ENCODE results near the gene GSK3A. TPM values are rescaled to one million over a fixed set of nuclear protein-coding genes. Genes with fewer than 3 reads are reported as not detected.

Gene GSK3A
- total RNA-seq, 1 donor from 2014 or later = 52.3 TPM

DNA sequence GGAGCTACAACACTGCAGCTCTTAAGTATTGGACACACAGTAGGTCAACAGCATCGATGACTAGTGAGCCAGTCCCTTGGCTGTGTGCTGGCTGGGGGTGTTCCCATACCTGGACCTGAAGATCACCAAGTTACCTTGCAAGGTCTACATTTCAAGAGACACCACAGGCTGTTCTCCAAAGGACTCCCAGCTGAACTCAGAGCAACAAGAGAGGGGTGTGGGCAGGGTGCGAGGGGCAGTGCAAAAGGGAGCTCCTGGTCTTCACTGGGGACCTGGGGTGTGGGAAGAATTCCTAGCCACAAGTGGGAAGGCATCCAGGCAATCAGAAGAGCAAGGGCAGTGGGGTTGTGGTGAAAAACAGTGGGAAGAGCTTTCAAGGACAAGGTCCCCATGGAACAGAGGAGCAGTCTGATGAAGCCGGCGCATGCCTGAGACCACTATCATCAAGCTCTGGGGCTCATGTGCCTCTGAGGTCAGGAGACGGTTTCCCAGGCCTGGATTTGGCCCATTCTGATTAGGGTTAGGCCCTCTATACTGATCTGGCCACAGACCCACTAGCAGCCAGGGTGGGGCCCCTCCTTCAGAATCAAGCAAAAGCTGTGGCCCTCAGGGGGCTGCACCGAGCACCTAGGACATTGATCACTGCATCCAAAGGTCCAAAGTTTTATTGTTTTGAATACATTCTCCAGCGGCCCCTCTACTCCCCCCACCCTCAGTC lies 4.7 kb upstream of the GSK3A start:
- Mint-ChIP-seq H3K27me3 (ENCODE audit: unreplicated experiment) (no peaks in the 10 kb centered on the region), H3K9me3 (ENCODE audit: unreplicated experiment) (no peaks in the 10 kb centered on the region), H3K4me1 (ENCODE audit: unreplicated experiment) (peaks cover 57% of the 10 kb centered on the region), H3K27ac (ENCODE audit: unreplicated experiment) (peak overlapping the region; percentile 98), H3K4me3 (ENCODE audit: unreplicated experiment) (no peak overlapping the region), H3K36me3 (ENCODE audit: unreplicated experiment) (peaks cover 2% of the 10 kb centered on the region)
- TF ChIP-seq CTCF (IDR thresholded peaks at IDR 0.05) = no peak
- DNase-seq (ENCODE audit: extremely low spot score, unreplicated experiment) = no peak

- peak; percentile 92 for DNase-seq (ENCODE audit: extremely low spot score, unreplicated experiment)
- Mint-ChIP-seq H3K9me3 (ENCODE audit: unreplicated experiment) (no peaks in the 10 kb centered on the region), H3K27me3 (ENCODE audit: unreplicated experiment) (no peaks in the 10 kb centered on the region), H3K36me3 (ENCODE audit: unreplicated experiment) (peaks cover 2% of the 10 kb centered on the region), H3K4me3 (ENCODE audit: unreplicated experiment) (no peak overlapping the region), H3K27ac (ENCODE audit: unreplicated experiment) (peak overlapping the region; percentile 98), H3K4me1 (ENCODE audit: unreplicated experiment) (peaks cover 54% of the 10 kb centered on the region)
- TF ChIP-seq CTCF (IDR thresholded peaks at IDR 0.05) = peak; percentile 77
Observed at GRCh38 chr19:42246143-42246921, 3.9 kb upstream of the GSK3A start.

DNA sequence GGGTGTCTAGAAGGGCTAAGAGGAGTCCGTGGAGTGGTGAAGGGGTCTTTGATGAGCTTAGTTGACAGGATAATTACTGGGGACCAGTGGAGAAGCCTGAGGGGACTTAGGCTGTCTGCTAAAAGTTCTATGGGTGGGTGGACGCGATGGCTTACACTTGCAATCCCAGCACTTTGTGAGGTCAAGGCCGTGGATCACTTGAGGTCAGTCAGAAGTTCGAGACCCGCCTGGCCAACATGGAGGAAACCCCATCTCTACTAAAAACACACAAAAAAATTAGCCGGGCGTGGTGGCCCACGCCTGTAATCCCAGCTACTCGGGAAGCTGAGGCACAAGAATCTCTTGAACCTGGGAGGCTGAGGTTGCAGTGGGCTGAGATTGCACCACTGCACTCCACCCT lies 2.8 kb upstream of the GSK3A start:
- Mint-ChIP-seq H3K4me3 (ENCODE audit: unreplicated experiment) (peak overlapping the region; percentile 95), H3K9me3 (ENCODE audit: unreplicated experiment) (no peaks in the 10 kb centered on the region), H3K36me3 (ENCODE audit: unreplicated experiment) (peaks cover 2% of the 10 kb centered on the region), H3K4me1 (ENCODE audit: unreplicated experiment) (peaks cover 57% of the 10 kb centered on the region), H3K27ac (ENCODE audit: unreplicated experiment) (peak overlapping the region; percentile 98), H3K27me3 (ENCODE audit: unreplicated experiment) (no peaks in the 10 kb centered on the region)
- TF ChIP-seq CTCF (IDR thresholded peaks at IDR 0.05) = no peak
- no peak for DNase-seq (ENCODE audit: extremely low spot score, unreplicated experiment)

- H3K27ac Mint-ChIP-seq (ENCODE audit: unreplicated experiment) = peak overlapping the region; percentile 98
- peak; percentile 95 for DNase-seq (ENCODE audit: extremely low spot score, unreplicated experiment)
- no peaks in the 10 kb centered on the region for H3K27me3 Mint-ChIP-seq (ENCODE audit: unreplicated experiment)
- H3K4me1 Mint-ChIP-seq (ENCODE audit: unreplicated experiment) = peaks cover 56% of the 10 kb centered on the region
- peaks cover 2% of the 10 kb centered on the region for H3K36me3 Mint-ChIP-seq (ENCODE audit: unreplicated experiment)
- H3K9me3 Mint-ChIP-seq (ENCODE audit: unreplicated experiment) = no peaks in the 10 kb centered on the region
- TF ChIP-seq CTCF (IDR thresholded peaks at IDR 0.05) = peak; percentile 72
- peak overlapping the region; percentile 95 for H3K4me3 Mint-ChIP-seq (ENCODE audit: unreplicated experiment)
Observed at GRCh38 chr19:42244347-42245220, 2.2 kb upstream of the GSK3A start.

Measured in osteocyte (in vitro differentiated cells).